K562 (cell line): ENCODE measurements around the gene ABCB9. TPM values are rescaled to one million over a fixed set of nuclear protein-coding genes. Genes with fewer than 3 reads are reported as not detected.

Source experiments
- CREBBP ChIP-seq: IDR thresholded peaks from one replicate; pipeline ENCODE4 v1.6.1; 2012; ENCODE audit warnings: low read depth, mild to moderate bottlenecking, control low read depth, inconsistent platforms, low read length
- KLF13 ChIP-seq: fragments of 450-650 bp; IDR thresholded peaks from 2 replicates; pipeline ENCODE4 v1.6.1; 2016; ENCODE audit warnings: missing genetic modification characterization, low read depth, mild to moderate bottlenecking, missing compliant biosample characterization, moderate library complexity, borderline replicate concordance
- MEIS2 ChIP-seq: fragments of 450-650 bp; IDR thresholded peaks from 2 replicates; pipeline ENCODE4 v1.6.1; 2014; ENCODE audit warnings: mild to moderate bottlenecking; ENCODE audit not compliant: partially characterized antibody
- MTA1 ChIP-seq: fragments of 450-650 bp; IDR thresholded peaks from 2 replicates; pipeline ENCODE4 v1.6.1; 2017; ENCODE audit warnings: borderline replicate concordance
- MYNN ChIP-seq, 2 experiments: sonication (generic); formaldehyde crosslinking in 1 of 2; IDR thresholded peaks; 2 replicates each; pipeline versions ENCODE4 v1.5.0 to v1.6.1; 2016 to 2020; ENCODE audit warnings: antibody characterized with exemption in 1 of 2, missing genetic modification reagents in 1 of 2
- NFIX ChIP-seq: fragments of 250-450 bp; sonication (Bioruptor Pico); IDR thresholded peaks from 2 replicates; pipeline ENCODE4 v1.4.0; 2020; ENCODE audit warnings: low read depth, mild to moderate bottlenecking, moderate library complexity
- POLR3A ChIP-seq: IDR thresholded peaks from 2 replicates; pipeline ENCODE4 v1.6.1; 2011; ENCODE audit warnings: borderline replicate concordance, mild to moderate bottlenecking, moderate library complexity; ENCODE audit not compliant: insufficient read length, insufficient read depth; ENCODE audit errors: extremely low read depth
- RUNX1 ChIP-seq: sonication (generic); IDR thresholded peaks from 2 replicates; pipeline ENCODE4 v1.6.1; 2016; ENCODE audit warnings: antibody characterized with exemption, low read depth
- SIN3A ChIP-seq, 2 experiments: fragments of 150-350 bp in 1 of 2; IDR thresholded peaks; 2 replicates each; pipeline ENCODE4 v1.6.1; 2011 to 2016; ENCODE audit warnings: borderline replicate concordance in 2 of 2, low read depth in 2 of 2, low read length in 2 of 2, mild to moderate bottlenecking in 2 of 2, moderate library complexity in 2 of 2; ENCODE audit not compliant: control insufficient read depth in 1 of 2
- ZNF551 ChIP-seq: fragments of 250-450 bp; sonication (Bioruptor Pico); IDR thresholded peaks from 2 replicates; pipeline ENCODE4 v1.5.0; 2021; ENCODE audit warnings: mild to moderate bottlenecking, moderate library complexity
- ZNF699 ChIP-seq: fragments of 250-450 bp; sonication (Bioruptor Pico); IDR thresholded peaks from 2 replicates; pipeline ENCODE4 v1.8.0; 2021; ENCODE audit warnings: mild to moderate bottlenecking, moderate library complexity; ENCODE audit not compliant: insufficient replicate concordance
- polyA plus RNA-seq, 8 experiments: library from polyadenylated mRNA; depleted of rRNA in 4 of 8; stranded (reverse) in 5 of 8; unstranded in 3 of 8; fragments of >200 nt; fragmentation: Nextera tagmentation in 2 of 8; fragmentation: Illumina TruSeq in 1 of 8; extraction: Ambion mirVana in 2 of 8; extraction: Trizol in 1 of 8; gene quantifications; 2 replicates each; pipeline versions ENCODE4 v1.2.1 to v1.2.3, GENCODE V29; 2011 to 2014; ENCODE audit warnings: inconsistent platforms in 1 of 8, missing spikeins in 1 of 8
- total RNA-seq, 7 experiments: library from RNA; depleted of rRNA in 6 of 7; stranded (reverse); fragments of >200 nt in 6 of 7; fragmentation: Illumina TruSeq in 2 of 7; extraction: Trizol in 2 of 7; gene quantifications; 2 replicates each; pipeline versions ENCODE4 v1.2.1 to v1.2.3, GENCODE V29; 2011 to 2021; ENCODE audit warnings: low replicate concordance in 1 of 7
- TF ChIP-seq, protein P1 (sequence below), 2 experiments: IDR thresholded peaks; 2 replicates each; pipeline ENCODE4 v1.6.1; 2011; ENCODE audit warnings: borderline replicate concordance in 1 of 2, control low read depth in 1 of 2, low read depth in 1 of 2, low read length in 1 of 2, mild to moderate bottlenecking in 1 of 2, mixed read lengths in 1 of 2, moderate library complexity in 1 of 2; ENCODE audit not compliant: insufficient read depth in 1 of 2, insufficient read length in 1 of 2, poor library complexity in 1 of 2, severe bottlenecking in 1 of 2; ENCODE audit errors: extremely low read depth in 1 of 2
- TF ChIP-seq, protein P2 (sequence below): fragments of 450-650 bp; IDR thresholded peaks from 2 replicates; pipeline ENCODE4 v1.6.1; 2017; ENCODE audit warnings: antibody characterized with exemption, mild to moderate bottlenecking
- TF ChIP-seq, protein P3 (sequence below), 3 experiments: fragments of 200-800 bp in 1 of 3; fragments of 250-450 bp in 1 of 3; fragments of 450-650 bp in 1 of 3; sonication (Bioruptor Pico) in 1 of 3; sonication (Bioruptor generic) in 1 of 3; formaldehyde crosslinking in 1 of 3; IDR thresholded peaks; 2 replicates each; pipeline versions ENCODE4 v1.6.1 to v1.8.0; 2016 to 2022; ENCODE audit warnings: mild to moderate bottlenecking in 2 of 3, missing genetic modification characterization in 2 of 3, missing compliant biosample characterization in 1 of 3, moderate library complexity in 1 of 3

Gene ABCB9
- total and polyA plus RNA-seq, 9 of the 15 experiments (the other 6 are each of a cell fraction or from before 2014, with no cell fraction given), result 0.20 to 12.6 (median 6.2) TPM

DNA sequence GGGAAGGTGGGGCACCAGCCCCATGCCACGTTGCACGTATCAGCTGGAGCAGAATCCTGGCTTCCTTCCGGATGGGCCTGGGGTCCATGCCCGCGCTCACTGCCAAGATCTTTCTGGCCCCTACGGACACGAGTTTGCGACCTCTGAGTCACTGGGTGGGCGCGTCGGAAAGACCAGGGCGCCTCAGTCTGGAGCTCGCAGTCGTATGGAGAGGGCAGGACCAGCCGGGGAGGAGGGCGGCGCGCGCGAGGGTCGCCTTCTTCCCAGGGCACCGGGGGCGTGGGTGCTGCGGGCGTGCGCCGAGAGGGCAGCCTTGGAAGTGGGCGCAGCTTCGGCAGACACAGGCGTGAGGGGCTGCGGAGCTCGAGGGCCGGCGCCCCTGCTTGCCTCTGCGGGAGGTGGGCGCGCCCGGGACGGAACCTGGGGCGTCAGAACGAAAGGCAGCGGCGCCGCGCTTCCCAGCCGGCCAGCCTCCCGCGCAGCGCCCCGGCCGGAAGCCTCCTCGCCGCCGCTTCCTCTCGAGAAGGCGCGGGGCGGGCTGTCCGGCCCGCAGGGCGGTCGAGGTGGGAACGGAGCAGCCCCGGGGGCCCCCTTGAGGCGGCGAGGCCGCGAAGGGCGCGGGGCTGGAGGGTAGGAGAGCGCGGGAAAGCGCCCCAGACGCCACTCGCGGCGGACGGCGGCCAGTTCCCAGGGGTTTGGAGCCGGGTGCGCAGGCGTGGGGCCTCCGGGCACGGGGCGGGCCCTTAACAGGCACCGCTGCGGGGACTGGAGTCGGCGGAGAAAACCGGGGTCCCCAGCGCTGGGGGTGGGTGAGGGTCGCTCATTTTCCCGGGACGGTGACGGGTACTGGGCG is 14.1 kb upstream of the ABCB9 start, which contains the start of gene ARL6IP4 (continued):
- TF ChIP-seq, protein P1, sequence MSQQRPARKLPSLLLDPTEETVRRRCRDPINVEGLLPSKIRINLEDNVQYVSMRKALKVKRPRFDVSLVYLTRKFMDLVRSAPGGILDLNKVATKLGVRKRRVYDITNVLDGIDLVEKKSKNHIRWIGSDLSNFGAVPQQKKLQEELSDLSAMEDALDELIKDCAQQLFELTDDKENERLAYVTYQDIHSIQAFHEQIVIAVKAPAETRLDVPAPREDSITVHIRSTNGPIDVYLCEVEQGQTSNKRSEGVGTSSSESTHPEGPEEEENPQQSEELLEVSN (IDR thresholded peaks at IDR 0.05; ENCODE audit: borderline replicate concordance in 1 of 2, extremely low read depth in 1 of 2, insufficient read depth in 1 of 2, insufficient read length in 1 of 2, low read depth in 1 of 2, low read length in 1 of 2, poor library complexity in 1 of 2, severe bottlenecking in 1 of 2), result peak; percentile 74 to 92
- TF ChIP-seq MTA1 (no peak), POLR3A (no peak), NFIX (CRISPR knock-in tag) (no peak), ZNF551 (CRISPR knock-in tag) (no peak), RUNX1 (0 out of 2 replicates have a peak, but pooled peaks have one; percentile 68), ZNF699 (CRISPR knock-in tag) (no peak), MYNN (IDR thresholded peaks at IDR 0.05) (no peak), MYNN (CRISPR knock-in tag; IDR thresholded peaks at IDR 0.05) (no peak), KLF13 (tag) (no peak; the same call in 1 of the 2 replicates), CREBBP (no peak), MEIS2 (peak; percentile 18), SIN3A (IDR thresholded peaks at IDR 0.05; ENCODE audit: borderline replicate concordance in 2 of 2, control insufficient read depth in 1 of 2, low read depth in 2 of 2, low read length in 2 of 2) (peak in 1 of 2 experiments; percentile 75; a peak in 2 of 4 replicates)
- TF ChIP-seq, protein P2, sequence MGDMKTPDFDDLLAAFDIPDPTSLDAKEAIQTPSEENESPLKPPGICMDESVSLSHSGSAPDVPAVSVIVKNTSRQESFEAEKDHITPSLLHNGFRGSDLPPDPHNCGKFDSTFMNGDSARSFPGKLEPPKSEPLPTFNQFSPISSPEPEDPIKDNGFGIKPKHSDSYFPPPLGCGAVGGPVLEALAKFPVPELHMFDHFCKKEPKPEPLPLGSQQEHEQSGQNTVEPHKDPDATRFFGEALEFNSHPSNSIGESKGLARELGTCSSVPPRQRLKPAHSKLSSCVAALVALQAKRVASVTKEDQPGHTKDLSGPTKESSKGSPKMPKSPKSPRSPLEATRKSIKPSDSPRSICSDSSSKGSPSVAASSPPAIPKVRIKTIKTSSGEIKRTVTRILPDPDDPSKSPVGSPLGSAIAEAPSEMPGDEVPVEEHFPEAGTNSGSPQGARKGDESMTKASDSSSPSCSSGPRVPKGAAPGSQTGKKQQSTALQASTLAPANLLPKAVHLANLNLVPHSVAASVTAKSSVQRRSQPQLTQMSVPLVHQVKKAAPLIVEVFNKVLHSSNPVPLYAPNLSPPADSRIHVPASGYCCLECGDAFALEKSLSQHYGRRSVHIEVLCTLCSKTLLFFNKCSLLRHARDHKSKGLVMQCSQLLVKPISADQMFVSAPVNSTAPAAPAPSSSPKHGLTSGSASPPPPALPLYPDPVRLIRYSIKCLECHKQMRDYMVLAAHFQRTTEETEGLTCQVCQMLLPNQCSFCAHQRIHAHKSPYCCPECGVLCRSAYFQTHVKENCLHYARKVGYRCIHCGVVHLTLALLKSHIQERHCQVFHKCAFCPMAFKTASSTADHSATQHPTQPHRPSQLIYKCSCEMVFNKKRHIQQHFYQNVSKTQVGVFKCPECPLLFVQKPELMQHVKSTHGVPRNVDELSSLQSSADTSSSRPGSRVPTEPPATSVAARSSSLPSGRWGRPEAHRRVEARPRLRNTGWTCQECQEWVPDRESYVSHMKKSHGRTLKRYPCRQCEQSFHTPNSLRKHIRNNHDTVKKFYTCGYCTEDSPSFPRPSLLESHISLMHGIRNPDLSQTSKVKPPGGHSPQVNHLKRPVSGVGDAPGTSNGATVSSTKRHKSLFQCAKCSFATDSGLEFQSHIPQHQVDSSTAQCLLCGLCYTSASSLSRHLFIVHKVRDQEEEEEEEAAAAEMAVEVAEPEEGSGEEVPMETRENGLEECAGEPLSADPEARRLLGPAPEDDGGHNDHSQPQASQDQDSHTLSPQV, result no peak; the same call in 1 of the 2 replicates
- TF ChIP-seq, protein P3, sequence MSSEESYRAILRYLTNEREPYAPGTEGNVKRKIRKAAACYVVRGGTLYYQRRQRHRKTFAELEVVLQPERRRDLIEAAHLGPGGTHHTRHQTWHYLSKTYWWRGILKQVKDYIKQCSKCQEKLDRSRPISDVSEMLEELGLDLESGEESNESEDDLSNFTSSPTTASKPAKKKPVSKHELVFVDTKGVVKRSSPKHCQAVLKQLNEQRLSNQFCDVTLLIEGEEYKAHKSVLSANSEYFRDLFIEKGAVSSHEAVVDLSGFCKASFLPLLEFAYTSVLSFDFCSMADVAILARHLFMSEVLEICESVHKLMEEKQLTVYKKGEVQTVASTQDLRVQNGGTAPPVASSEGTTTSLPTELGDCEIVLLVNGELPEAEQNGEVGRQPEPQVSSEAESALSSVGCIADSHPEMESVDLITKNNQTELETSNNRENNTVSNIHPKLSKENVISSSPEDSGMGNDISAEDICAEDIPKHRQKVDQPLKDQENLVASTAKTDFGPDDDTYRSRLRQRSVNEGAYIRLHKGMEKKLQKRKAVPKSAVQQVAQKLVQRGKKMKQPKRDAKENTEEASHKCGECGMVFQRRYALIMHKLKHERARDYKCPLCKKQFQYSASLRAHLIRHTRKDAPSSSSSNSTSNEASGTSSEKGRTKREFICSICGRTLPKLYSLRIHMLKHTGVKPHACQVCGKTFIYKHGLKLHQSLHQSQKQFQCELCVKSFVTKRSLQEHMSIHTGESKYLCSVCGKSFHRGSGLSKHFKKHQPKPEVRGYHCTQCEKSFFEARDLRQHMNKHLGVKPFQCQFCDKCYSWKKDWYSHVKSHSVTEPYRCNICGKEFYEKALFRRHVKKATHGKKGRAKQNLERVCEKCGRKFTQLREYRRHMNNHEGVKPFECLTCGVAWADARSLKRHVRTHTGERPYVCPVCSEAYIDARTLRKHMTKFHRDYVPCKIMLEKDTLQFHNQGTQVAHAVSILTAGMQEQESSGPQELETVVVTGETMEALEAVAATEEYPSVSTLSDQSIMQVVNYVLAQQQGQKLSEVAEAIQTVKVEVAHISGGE (CRISPR knock-in tag; IDR thresholded peaks at IDR 0.05), result peak; percentile 93 to 99 (median 98)
